GM12878 (cell line): ENCODE data around the gene TAX1BP1.

ENCODE experiments used
- CTCF ChIP-seq, 3 experiments: IDR thresholded peaks in 2 of 3; conservative IDR thresholded peaks in 1 of 3; 2 replicates each; pipeline ENCODE4 v1.5.1; 2011; ENCODE audit warnings: low read depth in 3 of 3, low read length in 3 of 3, mild to moderate bottlenecking in 3 of 3, control low read depth in 2 of 3, moderate library complexity in 2 of 3, inconsistent platforms in 1 of 3, mixed read lengths in 1 of 3; ENCODE audit not compliant: control insufficient read depth in 2 of 3, insufficient read depth in 1 of 3; ENCODE audit errors: extremely low read depth in 1 of 3
- ELK1 ChIP-seq: IDR thresholded peaks from 2 replicates; pipeline ENCODE4 v1.6.1; 2012; ENCODE audit warnings: low read depth, low read length, improper control_type of control experiment
- NRF1 ChIP-seq: conservative IDR thresholded peaks from 2 replicates; pipeline ENCODE4 v1.6.1; 2011; ENCODE audit warnings: mild to moderate bottlenecking, low read depth, low read length, improper control_type of control experiment

DNA sequence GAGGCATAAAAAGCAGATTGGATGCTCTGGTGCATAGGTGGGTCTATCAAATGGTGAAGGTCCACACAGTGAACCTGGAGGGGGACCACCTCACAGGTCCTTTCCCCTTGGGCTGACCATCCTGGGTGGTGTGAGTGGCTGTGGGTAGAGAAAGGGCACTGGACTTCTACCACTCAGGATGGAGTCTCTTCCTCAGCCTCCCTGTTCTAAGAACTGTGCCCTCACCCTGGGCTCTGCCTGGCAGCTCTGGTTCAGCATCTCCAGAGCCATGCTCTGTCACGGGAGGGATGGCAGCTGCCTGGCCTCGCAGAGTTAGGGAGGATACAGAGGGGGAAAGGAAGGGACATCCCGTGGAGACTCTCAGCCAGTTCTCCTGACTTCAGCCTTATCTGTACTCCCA is 121.8 kb downstream of the TAX1BP1 start:
- TF ChIP-seq CTCF (IDR thresholded peaks at IDR 0.05 in 2 of 3, conservative IDR thresholded peaks at IDR 0.05 in 1 of 3; ENCODE audit: control insufficient read depth in 2 of 3, extremely low read depth in 1 of 3, insufficient read depth in 1 of 3, low read depth in 3 of 3, low read length in 3 of 3) = no peak
- TF ChIP-seq NRF1 = no peak
- no peak for TF ChIP-seq ELK1
